HG03175 (cell line): ENCODE data around the gene FGF14.
"Not testable (repeated sequence)": the region's sequence is repeated elsewhere in the genome, so short reads cannot be mapped to it uniquely, and the experiment has no call there.

Experiments
- ATAC-seq: cut with Tn5 transposase; IDR thresholded peaks from one replicate; pipeline ENCODE4 v1.9.1; 2021; ENCODE audit warnings: mild to moderate bottlenecking, moderate library complexity; ENCODE audit not compliant: unreplicated experiment

The FGF14 gene

DNA sequence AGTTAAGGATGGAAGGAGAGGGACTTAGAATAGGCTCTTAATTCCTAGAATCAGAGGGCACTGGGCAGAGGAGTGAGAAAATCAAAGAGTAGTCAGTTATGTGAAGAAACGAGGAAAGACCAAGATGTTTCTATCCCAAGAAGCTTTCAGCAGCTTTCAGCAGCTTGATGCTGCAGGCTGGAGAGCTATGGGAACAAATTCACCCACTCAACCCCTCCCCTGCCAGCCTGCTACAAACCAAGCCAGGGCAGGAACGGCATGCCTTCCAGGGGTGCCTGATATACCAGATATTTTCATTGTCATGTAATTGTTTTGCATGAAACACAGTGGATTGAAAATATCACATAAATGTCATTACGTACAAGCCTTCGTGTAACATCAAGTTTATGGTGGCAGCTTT, 262.2 kb downstream of the FGF14 start:
- no peak for ATAC-seq

DNA sequence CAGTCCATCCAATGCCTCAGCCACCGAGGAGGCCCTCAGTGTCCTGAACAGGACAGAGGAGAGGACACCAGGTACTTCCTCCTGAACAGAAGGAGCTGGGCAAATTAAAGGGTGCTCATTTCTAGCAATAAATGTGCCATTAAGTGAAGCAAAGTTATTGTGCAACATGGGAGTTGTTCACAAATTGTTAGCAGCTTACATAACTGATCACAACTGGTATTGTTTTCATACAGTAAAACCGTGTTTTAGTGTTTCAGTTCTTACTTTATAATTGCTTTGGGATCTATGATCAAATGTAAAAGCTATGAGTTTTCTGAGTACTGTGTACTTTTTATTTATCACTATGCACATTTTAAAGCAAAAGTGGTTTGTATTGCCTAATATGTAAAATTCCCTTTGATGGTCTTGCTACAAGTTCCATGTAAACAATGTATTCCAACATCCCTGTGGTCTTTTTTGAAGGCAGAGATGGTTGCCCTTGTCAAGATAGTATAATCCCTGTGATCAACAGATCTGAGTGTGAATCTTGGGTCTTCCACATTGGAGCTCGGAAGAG, 263.1 kb downstream of the FGF14 start:
- ATAC-seq, result no peak

DNA sequence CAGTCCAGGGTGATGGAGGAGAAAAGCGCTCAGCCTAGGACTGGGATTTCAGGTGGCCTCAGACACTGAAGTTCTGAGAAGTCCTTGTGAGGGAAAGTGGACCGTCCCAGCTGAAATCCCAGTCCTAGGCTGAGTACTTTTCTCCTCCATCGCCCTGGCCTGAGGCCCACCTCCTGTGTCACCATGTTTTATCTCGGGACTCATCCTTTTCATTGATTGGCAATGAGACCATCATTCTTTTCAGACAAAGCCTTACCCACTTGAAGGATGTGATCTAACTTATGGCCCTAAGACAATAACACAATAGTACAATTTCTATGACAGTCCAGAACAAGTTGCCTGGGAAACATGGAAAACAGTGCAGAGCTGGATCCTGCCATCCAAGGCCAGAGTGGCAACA, 263.9 kb downstream of the FGF14 start:
- ATAC-seq, result not testable (repeated sequence)

DNA sequence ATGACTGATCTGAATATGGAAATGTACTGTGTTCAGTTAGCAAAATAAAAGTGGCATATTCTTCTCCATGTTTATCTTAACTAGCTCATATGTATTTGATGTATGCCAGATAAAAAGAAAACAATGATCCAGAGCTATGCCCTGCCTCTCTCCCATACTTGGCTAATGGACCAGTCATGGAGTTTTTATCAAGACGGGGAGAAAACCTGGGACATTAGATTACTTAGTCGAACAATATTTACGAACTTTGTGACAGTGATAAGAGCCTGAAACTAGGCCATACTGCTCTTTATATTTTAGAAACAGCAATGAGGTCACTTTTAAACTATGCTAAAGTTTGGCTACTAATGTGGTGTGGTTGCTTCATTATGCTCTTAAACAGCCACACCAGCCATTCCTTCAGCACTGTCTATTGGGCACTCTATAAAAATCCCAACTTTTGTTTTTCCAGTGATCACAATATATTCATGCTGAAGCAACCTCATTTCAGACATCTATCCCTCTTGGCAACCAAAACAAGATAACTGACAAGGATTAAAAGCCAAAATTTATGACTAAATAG, 265.0 kb downstream of the FGF14 start:
- ATAC-seq, result no peak

DNA sequence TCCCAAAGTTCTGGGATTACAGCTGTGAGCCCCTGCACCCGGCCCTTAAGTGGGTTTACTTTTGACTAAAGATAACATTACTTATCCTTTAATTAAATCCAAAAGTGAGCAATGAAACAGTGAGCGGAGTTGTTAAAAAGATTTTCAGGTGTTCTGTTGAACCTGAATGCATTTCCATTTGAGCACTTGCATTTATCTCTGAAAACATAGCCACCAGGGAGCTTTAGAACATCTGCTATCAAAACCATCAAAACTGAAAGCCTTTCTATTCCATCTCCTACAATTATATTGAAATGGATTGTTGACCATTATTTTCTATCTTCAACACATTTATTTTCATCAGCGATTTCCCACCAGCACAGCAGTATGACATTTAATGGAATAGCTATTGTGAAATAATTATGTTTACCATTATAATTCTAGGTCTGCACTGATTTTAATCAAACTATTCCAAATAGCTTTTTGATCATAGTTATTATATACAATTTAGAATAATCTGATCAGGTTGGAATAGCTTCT, 269.0 kb downstream of the FGF14 start:
- ATAC-seq, result no peak

DNA sequence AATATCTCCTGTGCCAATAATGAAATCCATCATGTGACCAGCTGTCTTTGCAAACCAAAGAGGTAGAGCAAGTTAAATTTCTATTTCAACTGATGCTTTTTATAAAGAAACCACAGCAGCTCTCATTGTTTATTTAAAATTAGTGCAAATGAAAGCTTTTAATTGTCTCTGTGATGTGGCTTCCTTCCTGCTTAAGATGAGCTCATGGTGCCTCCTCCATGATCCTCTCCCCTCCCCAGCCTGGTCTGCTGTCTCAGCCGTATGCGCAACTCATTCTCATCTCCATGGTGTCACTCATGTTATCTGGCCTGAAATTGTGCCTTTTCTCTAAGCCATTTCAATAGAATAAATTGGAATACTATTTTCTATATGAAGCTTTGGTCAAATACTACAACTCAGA, 270.6 kb downstream of the FGF14 start:
- ATAC-seq, result no peak

- no peak for ATAC-seq
These were observed 273.5 kb downstream of the FGF14 start for GRCh38 chr13:102128216-102128810.

- ATAC-seq, result no peak
These were observed 274.7 kb downstream of the FGF14 start for GRCh38 chr13:102127153-102127552.

GRCh38 chr13:102122147-102122546, 279.7 kb downstream of the FGF14 start:
- no peak for ATAC-seq

DNA sequence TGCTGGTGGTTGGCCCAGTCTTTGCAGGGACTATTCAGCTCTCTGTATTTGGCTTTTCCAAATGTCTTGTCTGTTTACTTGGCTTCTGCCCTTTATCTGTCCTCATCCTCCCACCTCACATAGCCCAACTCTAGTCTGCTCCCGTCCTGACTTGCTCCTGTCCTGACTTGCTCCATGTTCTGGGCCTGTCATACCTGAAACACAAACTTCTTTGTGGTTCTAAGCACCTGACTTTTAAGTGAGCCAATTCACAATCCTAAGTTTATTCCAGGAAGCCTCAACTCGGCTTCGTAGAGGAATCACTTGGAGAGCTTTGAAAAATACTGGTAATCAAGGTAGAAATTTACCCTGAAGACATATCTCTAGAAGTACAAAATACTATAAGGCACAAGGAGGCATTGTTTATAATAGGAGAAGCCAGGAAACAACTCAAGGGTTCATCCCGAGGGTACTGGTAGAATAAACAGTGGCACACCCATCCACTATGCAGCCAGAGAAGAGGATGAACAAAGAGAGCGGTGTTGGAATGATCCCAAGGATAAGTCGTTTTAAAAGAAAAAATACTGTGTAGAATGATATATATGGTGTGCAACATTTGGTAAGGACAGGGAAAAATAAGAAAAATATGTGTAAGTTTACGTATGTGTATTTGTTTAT, 284.5 kb downstream of the FGF14 start:
- no peak for ATAC-seq

DNA sequence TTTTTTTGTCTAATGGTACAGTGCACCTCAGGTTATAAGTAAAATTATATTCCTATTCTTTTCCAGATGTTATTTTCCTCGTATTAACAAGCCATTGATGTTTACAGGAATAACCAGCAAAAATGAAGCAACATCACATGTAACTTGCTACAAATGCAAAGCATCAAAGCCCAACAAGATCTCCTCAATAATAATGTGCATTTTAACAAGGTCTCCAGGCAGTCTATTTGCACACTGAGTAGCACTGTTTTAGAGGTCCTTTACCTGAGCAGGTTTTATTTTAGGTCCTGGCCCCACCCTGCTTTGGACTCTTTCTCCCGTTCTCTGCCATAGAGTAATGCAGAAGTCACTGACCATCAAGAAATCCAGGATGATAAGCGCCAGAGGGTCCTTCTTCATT, 298.4 kb downstream of the FGF14 start:
- ATAC-seq, result no peak

GRCh38 chr13:102100234-102100633, 301.6 kb downstream of the FGF14 start:
- ATAC-seq, result no peak

- no peak for ATAC-seq
These were observed 304.1 kb downstream of the FGF14 start for GRCh38 chr13:102097708-102098107.

- ATAC-seq, result not testable (repeated sequence)
These were observed 308.6 kb downstream of the FGF14 start for GRCh38 chr13:102093288-102093687.

GRCh38 chr13:102091231-102091630, 310.6 kb downstream of the FGF14 start:
- no peak for ATAC-seq

DNA sequence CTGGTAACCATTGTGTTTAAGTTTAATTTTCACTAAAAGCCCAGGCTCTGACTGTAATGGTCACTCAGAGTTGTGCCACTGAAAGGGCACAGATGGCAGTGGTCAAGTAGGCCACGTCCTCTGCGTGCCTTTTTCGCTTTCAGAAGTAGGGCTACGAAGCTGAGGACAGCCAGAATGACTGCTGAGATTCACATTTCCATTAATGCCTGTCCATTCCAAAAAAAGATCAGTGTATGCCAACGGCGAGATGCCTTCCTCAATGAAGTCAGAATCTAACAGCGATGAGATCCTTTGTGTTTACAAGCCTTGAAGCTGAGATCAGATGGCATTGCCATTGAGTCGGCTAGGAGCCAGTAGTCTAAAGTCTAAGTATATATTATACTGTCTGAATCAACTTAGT, 311.3 kb downstream of the FGF14 start:
- ATAC-seq, result no peak

DNA sequence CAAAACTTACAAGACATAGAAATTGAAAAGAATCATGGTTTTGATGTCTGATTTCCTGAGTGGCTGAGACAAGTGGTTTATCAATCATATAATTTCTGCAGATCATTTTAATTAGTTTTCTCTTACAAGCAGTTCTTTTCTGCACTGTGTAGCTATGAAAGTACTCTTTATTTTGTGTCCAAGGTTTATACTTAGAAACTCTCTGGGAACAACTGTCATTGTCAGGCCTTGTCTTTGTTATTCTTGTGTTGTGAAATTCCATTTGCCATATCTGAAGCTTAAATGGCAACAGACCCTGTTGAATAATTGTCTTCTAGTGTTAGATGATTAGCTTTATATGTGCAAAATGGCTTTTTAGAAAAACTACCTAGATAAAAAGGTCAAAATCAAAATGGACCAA, 312.1 kb downstream of the FGF14 start:
- no peak for ATAC-seq

DNA sequence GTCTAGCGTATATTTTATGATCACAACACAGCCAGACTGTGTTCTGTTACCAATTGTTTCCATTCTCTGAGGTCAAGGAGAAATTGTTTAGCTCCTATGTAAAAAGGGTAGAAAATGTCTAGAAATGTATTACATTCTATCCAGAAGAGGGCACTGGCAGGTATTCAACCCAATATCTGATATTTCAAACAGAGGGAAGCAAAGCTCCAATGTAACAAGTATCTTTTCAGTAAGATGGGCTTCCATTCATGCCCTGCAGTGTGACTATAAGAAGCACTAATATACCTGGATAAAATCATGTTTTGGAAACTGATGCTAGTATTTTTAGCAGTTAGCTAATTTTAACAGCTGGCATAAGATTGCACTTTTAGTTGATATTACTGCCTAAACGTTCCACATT, 312.7 kb downstream of the FGF14 start:
- no peak for ATAC-seq

- no peak for ATAC-seq
These were observed 328.6 kb downstream of the FGF14 start for GRCh38 chr13:102073251-102073650.

DNA sequence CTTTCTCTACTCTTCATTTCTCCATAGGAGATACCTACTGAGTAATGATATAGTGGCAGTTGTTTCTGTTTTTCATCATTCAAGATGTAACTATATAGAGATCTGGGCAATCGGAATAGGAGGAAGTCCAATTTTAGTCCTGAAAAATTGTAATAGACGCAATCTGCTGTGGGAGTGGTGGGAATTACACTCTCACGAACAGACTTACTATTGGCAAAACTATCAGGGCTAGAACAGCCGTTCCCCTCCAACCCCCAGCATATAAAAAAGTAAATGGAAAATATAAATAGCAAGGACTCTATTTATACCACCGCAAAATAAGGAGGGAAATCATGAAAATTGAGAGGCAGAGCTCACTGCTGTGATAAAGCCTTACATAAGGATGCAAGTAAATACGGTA, 330.1 kb downstream of the FGF14 start:
- ATAC-seq, result no peak

DNA sequence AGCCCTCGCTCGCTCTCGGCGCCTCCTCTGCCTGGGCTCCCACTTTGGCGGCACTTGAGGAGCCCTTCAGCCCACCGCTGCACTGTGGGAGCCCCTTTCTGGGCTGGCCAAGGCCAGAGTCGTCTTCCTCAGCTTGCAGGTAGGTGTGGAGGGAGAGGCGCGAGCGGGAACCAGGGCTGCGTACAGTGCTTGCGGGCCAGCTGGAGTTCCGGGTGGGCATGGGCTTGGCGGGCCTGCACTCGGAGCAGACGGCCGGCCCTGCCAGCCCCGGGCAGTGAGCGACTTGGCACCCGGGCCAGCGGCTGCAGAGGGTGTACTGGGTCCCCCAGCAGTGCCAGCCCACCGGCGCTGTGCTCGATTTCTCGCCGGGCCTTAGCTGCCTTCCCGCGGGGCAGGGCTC, 333.5 kb downstream of the FGF14 start:
- not testable (repeated sequence) for ATAC-seq
